Measurements from ENCODE around the gene SYT2. TPM values are rescaled to one million over a fixed set of nuclear protein-coding genes. Genes with fewer than 3 reads are reported as not detected.

Gene SYT2
- total RNA-seq, 4 donors from 2014 or later, result under 0.01 TPM; not detected in 3

- DNase-seq (ENCODE audit: low spot score in 2 of 2), result no peak
- Histone ChIP-seq H3K4me3 (no peak overlapping the region), H3K27me3 (peaks cover 0 to 70% of the 10 kb centered on the region in 2 donors), H3K4me1 (no peaks in the 10 kb centered on the region), H3K36me3 (no peaks in the 10 kb centered on the region), H3K9me3 (no peaks in the 10 kb centered on the region), H3K27ac (no peak overlapping the region)
- TF ChIP-seq CTCF (IDR thresholded peaks at IDR 0.05) (no peak), POLR2A (IDR thresholded peaks at IDR 0.05) (no peak), EP300 (IDR thresholded peaks at IDR 0.05) (no peak)
- WGBS, 2 donors, result 57 to 60% methylated on average over 2 to 3 of the region's 3 CpGs
These were observed 50.3 kb downstream of the SYT2 start for GRCh38 chr1:202659974-202660373.

DNA sequence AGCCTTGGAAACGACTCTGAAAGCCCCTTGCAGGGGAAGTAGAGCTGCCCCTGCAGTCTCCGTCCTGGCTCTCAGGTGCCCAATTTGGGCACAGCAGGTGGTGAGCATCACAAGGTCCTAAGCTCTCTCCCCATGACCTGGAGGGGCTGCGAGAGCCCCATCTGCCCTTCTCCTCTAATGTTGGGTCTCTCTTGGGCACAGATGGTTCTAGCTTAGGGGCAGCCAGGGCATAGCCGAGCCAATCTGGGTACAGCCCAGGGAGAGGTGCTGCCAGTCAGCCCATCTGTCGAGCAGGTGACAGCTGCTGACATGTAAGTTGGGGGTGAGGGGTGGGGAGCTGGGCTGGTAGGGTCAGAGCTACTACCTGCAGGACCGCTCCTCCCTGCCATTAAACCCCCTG lies 50.7 kb downstream of the SYT2 start:
- Histone ChIP-seq H3K9me3 (no peaks in the 10 kb centered on the region), H3K27me3 (peaks cover 0 to 75% of the 10 kb centered on the region in 2 donors), H3K27ac (no peak overlapping the region), H3K36me3 (no peaks in the 10 kb centered on the region), H3K4me3 (no peak overlapping the region), H3K4me1 (no peaks in the 10 kb centered on the region)
- DNase-seq (ENCODE audit: low spot score in 2 of 2), result no peak
- no peak for TF ChIP-seq CTCF (IDR thresholded peaks at IDR 0.05)
- no peak for TF ChIP-seq POLR2A (IDR thresholded peaks at IDR 0.05)
- no peak for TF ChIP-seq EP300 (IDR thresholded peaks at IDR 0.05)
- 57 to 61% methylated on average over 5 of the region's 6 CpGs for WGBS, 2 donors

- Histone ChIP-seq H3K4me1 (no peaks in the 10 kb centered on the region), H3K27me3 (peaks cover 0 to 73% of the 10 kb centered on the region in 2 donors), H3K4me3 (no peak overlapping the region), H3K27ac (no peak overlapping the region), H3K36me3 (no peaks in the 10 kb centered on the region), H3K9me3 (no peaks in the 10 kb centered on the region)
- DNase-seq (ENCODE audit: low spot score in 2 of 2), result no peak
- 37 to 59% methylated on average over 2 of the region's 2 CpGs for WGBS, 2 donors
- TF ChIP-seq EP300 (IDR thresholded peaks at IDR 0.05) (no peak), CTCF (IDR thresholded peaks at IDR 0.05) (no peak), POLR2A (IDR thresholded peaks at IDR 0.05) (no peak)
These were observed 51.5 kb downstream of the SYT2 start for GRCh38 chr1:202658769-202659168.

DNA sequence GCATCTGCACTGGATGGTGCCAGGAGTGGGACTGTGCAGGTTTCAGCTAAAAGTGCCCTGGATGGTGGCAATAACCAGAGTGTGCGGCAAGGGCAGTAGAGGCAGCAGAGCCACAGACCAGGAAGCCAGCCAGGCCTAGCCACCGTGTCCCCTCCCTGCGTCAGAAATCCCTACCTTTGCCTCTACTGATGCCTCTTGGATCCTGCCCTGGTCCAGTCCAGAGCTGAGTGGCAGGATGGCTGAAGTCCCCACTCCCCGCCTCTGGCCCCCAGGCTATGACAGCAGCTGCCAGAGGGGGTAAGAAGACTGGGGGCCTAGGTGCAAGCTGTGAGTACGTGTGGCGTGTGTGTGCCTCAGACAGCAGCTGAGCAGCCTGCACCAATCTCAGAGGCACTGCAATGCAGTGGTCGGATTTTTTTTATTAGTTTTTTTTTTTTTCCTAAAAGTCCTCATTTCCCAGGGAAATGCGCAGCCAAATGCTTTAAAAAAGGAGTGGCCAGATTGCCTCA lies 51.9 kb downstream of the SYT2 start:
- DNase-seq (ENCODE audit: low spot score in 2 of 2), result no peak
- Histone ChIP-seq H3K9me3 (no peaks in the 10 kb centered on the region), H3K36me3 (no peaks in the 10 kb centered on the region), H3K27ac (no peak overlapping the region), H3K27me3 (peaks cover 0 to 69% of the 10 kb centered on the region in 2 donors), H3K4me1 (no peaks in the 10 kb centered on the region), H3K4me3 (no peak overlapping the region)
- TF ChIP-seq CTCF (IDR thresholded peaks at IDR 0.05) (no peak), EP300 (IDR thresholded peaks at IDR 0.05) (no peak), POLR2A (IDR thresholded peaks at IDR 0.05) (no peak)
- WGBS, 2 donors, result 70 to 72% methylated on average over 8 of the region's 8 CpGs

GRCh38 chr1:202656951-202657646 lies 53.2 kb downstream of the SYT2 start:
- Histone ChIP-seq H3K27ac (no peak overlapping the region), H3K27me3 (peaks cover 0 to 57% of the 10 kb centered on the region in 2 donors), H3K4me3 (no peak overlapping the region), H3K9me3 (no peaks in the 10 kb centered on the region), H3K4me1 (no peaks in the 10 kb centered on the region), H3K36me3 (no peaks in the 10 kb centered on the region)
- 32 to 43% methylated on average over 7 of the region's 7 CpGs for WGBS, 2 donors
- no peak for DNase-seq (ENCODE audit: low spot score in 2 of 2)
- TF ChIP-seq POLR2A (IDR thresholded peaks at IDR 0.05) (no peak), CTCF (IDR thresholded peaks at IDR 0.05) (no peak), EP300 (IDR thresholded peaks at IDR 0.05) (no peak)
